ENCODE results near the gene GJB5. TPM values are rescaled to one million over a fixed set of nuclear protein-coding genes. Genes with fewer than 3 reads are reported as not detected.

GJB5 gene
- total and polyA plus RNA-seq, 2 of the 8 experiments (the other 6 are each of a cell fraction or from before 2014, with no cell fraction given): 0.86 to 3.1 TPM

DNA sequence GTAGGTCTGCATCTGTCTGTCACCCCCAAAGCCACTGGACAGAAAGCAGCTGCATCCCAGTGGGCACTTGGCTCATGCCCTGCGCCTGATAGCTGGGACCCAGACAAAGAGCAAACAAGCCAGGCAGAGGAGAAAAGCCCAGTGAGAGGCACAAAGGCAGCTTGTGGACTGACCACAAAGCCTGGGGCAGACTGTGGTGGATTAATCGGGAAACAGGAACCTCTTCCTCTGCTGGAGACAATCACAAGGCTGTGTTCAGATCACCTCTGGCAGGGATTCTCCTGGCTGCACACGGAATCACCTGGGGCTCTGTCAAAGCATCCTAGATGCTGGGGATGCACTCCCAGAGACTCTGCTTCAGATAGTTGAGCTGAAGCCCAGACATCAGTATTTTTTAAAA is 15.2 kb upstream of the GJB5 start:
- Histone ChIP-seq H3K14ac (ENCODE audit: insufficient read length) (no peak overlapping the region), H3K4me2 (ENCODE audit: insufficient read depth in 1 of 2, low read depth in 2 of 2, low read length in 2 of 2) (no peak overlapping the region), H2BK15ac (ENCODE audit: low read length) (no peak overlapping the region), H3K18ac (ENCODE audit: extremely low read depth, low read length) (no peak overlapping the region), H3K56ac (replicated peaks; ENCODE audit: insufficient read length, low read depth, low read length) (no peak overlapping the region), H3K4me3 (ENCODE audit: extremely low read depth in 1 of 4, insufficient read depth in 2 of 4, low read depth in 3 of 4, low read length in 4 of 4) (no peak overlapping the region), H2BK20ac (ENCODE audit: low read length) (no peak overlapping the region), H3K23ac (ENCODE audit: insufficient read length) (no peak overlapping the region), H3K4ac (replicated peaks; ENCODE audit: insufficient read length, low read depth, low read length) (no peak overlapping the region), H3K36me3 (ENCODE audit: control insufficient read depth in 2 of 4, insufficient read depth in 4 of 4, low read length in 3 of 4) (no peaks in the 10 kb centered on the region), H2BK120ac (replicated peaks; ENCODE audit: low read depth, low read length) (no peak overlapping the region), H3K27me3 (replicated peaks in 1 of 4; ENCODE audit: control insufficient read depth in 3 of 4, extremely low read depth in 1 of 4, insufficient read depth in 3 of 4, low read length in 3 of 4) (peaks cover 0 to 13% (median 5%) of the 10 kb centered on the region in 4 experiments; a peak in 5 of 7 replicates), H4K8ac (ENCODE audit: extremely low read depth, insufficient read depth, low read length) (no peak overlapping the region), H4K91ac (replicated peaks; ENCODE audit: insufficient read length, low read length) (no peak overlapping the region), H4K20me1 (replicated peaks in 1 of 2; ENCODE audit: control insufficient read depth in 1 of 2, insufficient read depth in 2 of 2, low read length in 2 of 2) (no peaks in the 10 kb centered on the region), H4K5ac (ENCODE audit: insufficient read length, low read depth, low read length) (no peak overlapping the region), H3K27ac (ENCODE audit: low read depth, low read length) (no peak overlapping the region), H3K9ac (replicated peaks in 1 of 4; ENCODE audit: extremely low read depth in 1 of 4, low read depth in 3 of 4, low read length in 3 of 4) (no peak overlapping the region), H3K23me2 (ENCODE audit: low read depth, low read length) (no peaks in the 10 kb centered on the region; the same call in 1 of the 2 replicates), H3K79me2 (ENCODE audit: control insufficient read depth in 1 of 2, insufficient read depth in 2 of 2, low read length in 2 of 2) (no peaks in the 10 kb centered on the region), H3K4me1 (replicated peaks in 1 of 4; ENCODE audit: control insufficient read depth in 3 of 4, insufficient read depth in 4 of 4, low read length in 3 of 4) (peaks cover 0 to 5% (median 1%) of the 10 kb centered on the region in 4 experiments; a peak in 5 of 7 replicates), H2BK5ac (ENCODE audit: low read depth, low read length) (no peak overlapping the region), H3K79me1 (ENCODE audit: low read depth, low read length) (no peaks in the 10 kb centered on the region), H3K9me3 (ENCODE audit: insufficient read depth in 2 of 2, low read depth in 1 of 2, low read length in 1 of 2) (no peaks in the 10 kb centered on the region), H2AK5ac (ENCODE audit: low read depth, low read length) (no peak overlapping the region), H2BK12ac (ENCODE audit: low read depth, low read length) (no peak overlapping the region), H2AFZ (ENCODE audit: low read length) (no peak overlapping the region)
- 71% methylated on average over 3 of the region's 3 CpGs; no CpG with 5 or more reads in 1 of the 2 experiments for WGBS, 2 experiments (ENCODE audit: extremely low coverage in 1 of 2, insufficient coverage in 1 of 2, insufficient read length in 1 of 2, insufficient replicate concordance in 2 of 2, low coverage in 1 of 2, low lambda C conversion rate in 2 of 2, missing lambda C conversion rate in 1 of 2)
- DNase-seq (ENCODE audit: low read depth in 1 of 2, low spot score in 2 of 2) (no peak), FAIRE-seq (no peak)
- POLR2A ChIA-PET (ENCODE audit: partially characterized antibody): interaction anchor here (1.3 kb wide), 1 partner anchor 18 kb away, joined by 3 read pairs; no protein-coding TSS in a partner anchor
- CTCF ChIA-PET (ENCODE audit: partially characterized antibody): interaction anchor here (0.8 to 2.3 kb wide), 10 partner anchors 11 to 279 kb away, joined by 3 to 9 read pairs (median 4); no protein-coding TSS in a partner anchor
- TF ChIP-seq, protein P1, sequence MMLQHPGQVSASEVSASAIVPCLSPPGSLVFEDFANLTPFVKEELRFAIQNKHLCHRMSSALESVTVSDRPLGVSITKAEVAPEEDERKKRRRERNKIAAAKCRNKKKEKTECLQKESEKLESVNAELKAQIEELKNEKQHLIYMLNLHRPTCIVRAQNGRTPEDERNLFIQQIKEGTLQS (IDR thresholded peaks at IDR 0.05; ENCODE audit: insufficient read depth, low read depth, low read length): no peak
- TF ChIP-seq EGR1 (IDR thresholded peaks at IDR 0.05; ENCODE audit: borderline replicate concordance, low read depth, low read length): no peak
- no peak for TF ChIP-seq POLR2A (IDR thresholded peaks at IDR 0.05; ENCODE audit: control extremely low read depth in 1 of 2, low read depth in 2 of 2, low read length in 2 of 2)
- TF ChIP-seq NRF1 (IDR thresholded peaks at IDR 0.05; ENCODE audit: low read depth, low read length): no peak
- no peak for TF ChIP-seq TAF7 (optimal IDR thresholded peaks at IDR 0.05; ENCODE audit: borderline replicate concordance, low read depth, low read length)
- TF ChIP-seq BRCA1 (IDR thresholded peaks at IDR 0.05; ENCODE audit: low read depth, low read length): no peak
- no peak for TF ChIP-seq TBP (IDR thresholded peaks at IDR 0.05; ENCODE audit: low read depth, low read length)
- no peak for TF ChIP-seq PHF8 (conservative IDR thresholded peaks at IDR 0.05; ENCODE audit: low read depth, low read length)
- no peak for TF ChIP-seq TEAD4 (IDR thresholded peaks at IDR 0.05; ENCODE audit: low read depth, low read length)
- no peak for TF ChIP-seq CTBP2 (IDR thresholded peaks at IDR 0.05; ENCODE audit: borderline replicate concordance, insufficient read depth, insufficient read length, low read length)
- TF ChIP-seq POU5F1 (IDR thresholded peaks at IDR 0.05; ENCODE audit: low read depth, low read length): no peak
- no peak for TF ChIP-seq SIN3A (conservative IDR thresholded peaks at IDR 0.05 in 1 of 2, IDR thresholded peaks at IDR 0.05 in 1 of 2; ENCODE audit: low read depth in 1 of 2, low read length in 2 of 2)

Data from H1 (cell line).